Neural cell (in vitro differentiated cells): ENCODE data around the gene ALK.

ENCODE experiments used
- EZH2 ChIP-seq: fragments of 200-600, 300-800 bp; shearing (Covaris generic), sonication (generic); IDR thresholded peaks from 2 replicates; pipeline ENCODE4 v1.6.1; 2014; ENCODE audit warnings: antibody characterized with exemption, low read length, borderline replicate concordance, mild to moderate bottlenecking; ENCODE audit not compliant: insufficient read depth, poor library complexity, severe bottlenecking
- MXI1 ChIP-seq: fragments of 450-650 bp; conservative IDR thresholded peaks from 2 replicates; pipeline ENCODE4 v1.6.1; 2014; ENCODE audit warnings: antibody characterized with exemption, mild to moderate bottlenecking; ENCODE audit not compliant: poor library complexity, severe bottlenecking
- POLR2AphosphoS5 ChIP-seq: IDR thresholded peaks from 2 replicates; pipeline ENCODE4 v1.6.1; 2012
- TF ChIP-seq, protein P1 (sequence below): fragments of 450-650 bp; IDR thresholded peaks from 2 replicates; pipeline ENCODE4 v1.5.1; 2014; ENCODE audit warnings: antibody characterized with exemption, mild to moderate bottlenecking, moderate library complexity; ENCODE audit not compliant: poor library complexity, severe bottlenecking
- TF ChIP-seq, protein P2 (sequence below): IDR thresholded peaks from 2 replicates; pipeline ENCODE4 v1.6.1; 2012; ENCODE audit warnings: borderline replicate concordance

DNA sequence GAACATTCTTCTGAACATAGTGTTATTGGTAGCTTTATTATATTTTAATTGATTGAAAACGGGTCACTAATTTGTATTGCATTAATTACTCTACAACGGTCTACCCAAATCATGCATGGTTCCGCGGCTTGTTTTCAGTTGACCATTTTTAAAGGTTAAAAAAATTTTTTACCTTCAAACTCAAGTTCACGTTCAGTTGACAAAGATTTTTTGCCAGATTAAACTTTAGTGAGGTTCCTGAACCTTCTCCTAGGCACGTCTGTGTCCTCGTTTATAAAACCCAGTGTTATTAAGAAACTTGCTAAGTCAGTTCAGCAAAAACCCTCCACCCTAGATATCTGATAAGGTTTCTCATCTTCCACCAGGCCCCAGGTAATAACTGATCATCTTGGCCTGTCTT, 331.2 kb downstream of the ALK start:
- TF ChIP-seq, protein P1, sequence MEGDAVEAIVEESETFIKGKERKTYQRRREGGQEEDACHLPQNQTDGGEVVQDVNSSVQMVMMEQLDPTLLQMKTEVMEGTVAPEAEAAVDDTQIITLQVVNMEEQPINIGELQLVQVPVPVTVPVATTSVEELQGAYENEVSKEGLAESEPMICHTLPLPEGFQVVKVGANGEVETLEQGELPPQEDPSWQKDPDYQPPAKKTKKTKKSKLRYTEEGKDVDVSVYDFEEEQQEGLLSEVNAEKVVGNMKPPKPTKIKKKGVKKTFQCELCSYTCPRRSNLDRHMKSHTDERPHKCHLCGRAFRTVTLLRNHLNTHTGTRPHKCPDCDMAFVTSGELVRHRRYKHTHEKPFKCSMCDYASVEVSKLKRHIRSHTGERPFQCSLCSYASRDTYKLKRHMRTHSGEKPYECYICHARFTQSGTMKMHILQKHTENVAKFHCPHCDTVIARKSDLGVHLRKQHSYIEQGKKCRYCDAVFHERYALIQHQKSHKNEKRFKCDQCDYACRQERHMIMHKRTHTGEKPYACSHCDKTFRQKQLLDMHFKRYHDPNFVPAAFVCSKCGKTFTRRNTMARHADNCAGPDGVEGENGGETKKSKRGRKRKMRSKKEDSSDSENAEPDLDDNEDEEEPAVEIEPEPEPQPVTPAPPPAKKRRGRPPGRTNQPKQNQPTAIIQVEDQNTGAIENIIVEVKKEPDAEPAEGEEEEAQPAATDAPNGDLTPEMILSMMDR: no peak
- TF ChIP-seq, protein P2, sequence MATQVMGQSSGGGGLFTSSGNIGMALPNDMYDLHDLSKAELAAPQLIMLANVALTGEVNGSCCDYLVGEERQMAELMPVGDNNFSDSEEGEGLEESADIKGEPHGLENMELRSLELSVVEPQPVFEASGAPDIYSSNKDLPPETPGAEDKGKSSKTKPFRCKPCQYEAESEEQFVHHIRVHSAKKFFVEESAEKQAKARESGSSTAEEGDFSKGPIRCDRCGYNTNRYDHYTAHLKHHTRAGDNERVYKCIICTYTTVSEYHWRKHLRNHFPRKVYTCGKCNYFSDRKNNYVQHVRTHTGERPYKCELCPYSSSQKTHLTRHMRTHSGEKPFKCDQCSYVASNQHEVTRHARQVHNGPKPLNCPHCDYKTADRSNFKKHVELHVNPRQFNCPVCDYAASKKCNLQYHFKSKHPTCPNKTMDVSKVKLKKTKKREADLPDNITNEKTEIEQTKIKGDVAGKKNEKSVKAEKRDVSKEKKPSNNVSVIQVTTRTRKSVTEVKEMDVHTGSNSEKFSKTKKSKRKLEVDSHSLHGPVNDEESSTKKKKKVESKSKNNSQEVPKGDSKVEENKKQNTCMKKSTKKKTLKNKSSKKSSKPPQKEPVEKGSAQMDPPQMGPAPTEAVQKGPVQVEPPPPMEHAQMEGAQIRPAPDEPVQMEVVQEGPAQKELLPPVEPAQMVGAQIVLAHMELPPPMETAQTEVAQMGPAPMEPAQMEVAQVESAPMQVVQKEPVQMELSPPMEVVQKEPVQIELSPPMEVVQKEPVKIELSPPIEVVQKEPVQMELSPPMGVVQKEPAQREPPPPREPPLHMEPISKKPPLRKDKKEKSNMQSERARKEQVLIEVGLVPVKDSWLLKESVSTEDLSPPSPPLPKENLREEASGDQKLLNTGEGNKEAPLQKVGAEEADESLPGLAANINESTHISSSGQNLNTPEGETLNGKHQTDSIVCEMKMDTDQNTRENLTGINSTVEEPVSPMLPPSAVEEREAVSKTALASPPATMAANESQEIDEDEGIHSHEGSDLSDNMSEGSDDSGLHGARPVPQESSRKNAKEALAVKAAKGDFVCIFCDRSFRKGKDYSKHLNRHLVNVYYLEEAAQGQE: no peak
- TF ChIP-seq EZH2 (no peak), POLR2AphosphoS5 (no peak), MXI1 (no peak)
